NCI-H1694 (cell line): ENCODE data around the gene TBX1.

ENCODE experiments used
- DNase-seq: peaks from one replicate; lab custom pipeline; 2025; lab: John Stamatoyannopoulos, UW

TBX1 gene

GRCh38 chr22:19800306-19800705 is 39.7 kb downstream of the TBX1 start:
- DNase-seq, result no peak

DNA sequence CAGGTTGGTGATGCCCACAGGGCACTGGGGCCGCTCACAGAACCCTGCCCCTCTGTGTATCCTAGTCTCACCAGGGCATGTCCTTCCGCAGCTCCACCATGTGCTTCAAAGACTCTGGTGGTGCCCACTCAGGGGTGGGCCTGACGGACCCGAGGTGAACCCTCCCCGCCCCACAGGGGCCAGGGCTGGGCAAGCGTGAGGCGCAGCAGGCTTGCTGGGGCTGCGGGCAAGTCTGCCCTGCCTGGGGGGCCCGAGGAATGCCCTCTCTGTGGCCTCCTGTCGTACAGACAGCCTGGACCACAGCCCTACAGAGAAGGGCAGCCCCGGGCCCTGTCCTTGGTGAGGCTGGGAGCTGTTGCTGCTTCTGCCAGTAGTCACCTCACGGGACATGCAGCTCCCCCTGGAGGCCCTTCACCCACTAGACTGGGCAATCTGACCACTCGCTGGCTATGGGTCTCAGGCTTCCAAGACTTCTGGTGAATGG is 40.2 kb downstream of the TBX1 start:
- DNase-seq, result no peak

DNA sequence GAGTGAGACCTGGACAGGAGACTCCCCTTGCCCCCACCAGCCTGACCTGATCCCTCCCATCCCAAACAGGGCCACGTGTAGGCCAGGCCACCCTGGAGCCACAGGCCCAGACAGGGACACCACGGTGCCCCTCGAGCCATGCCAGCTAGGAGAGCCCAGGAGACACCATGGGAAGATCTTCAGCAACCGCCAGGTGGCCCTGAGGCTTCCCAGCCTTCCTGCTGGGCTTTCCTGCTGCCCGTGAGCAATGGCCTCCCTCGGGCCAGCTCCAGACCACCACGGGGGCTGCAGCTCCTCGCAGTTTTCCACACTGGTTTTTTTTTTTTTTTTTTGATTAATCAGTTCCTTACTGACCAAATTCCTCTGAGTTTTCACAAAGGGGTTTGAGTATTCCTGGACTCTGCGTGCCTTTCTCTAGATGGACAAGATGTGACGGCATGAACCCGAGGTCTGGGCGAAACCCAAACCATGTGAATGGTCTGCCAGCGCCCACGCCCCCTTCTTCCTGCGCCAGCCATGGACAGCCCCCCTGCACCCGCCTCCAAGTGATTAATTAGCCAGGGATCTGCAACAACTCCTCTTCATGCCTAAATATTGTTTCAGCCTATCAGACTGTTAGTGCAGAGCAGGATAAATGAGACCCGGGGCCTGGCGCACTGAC is 40.9 kb downstream of the TBX1 start:
- DNase-seq, result no peak

DNA sequence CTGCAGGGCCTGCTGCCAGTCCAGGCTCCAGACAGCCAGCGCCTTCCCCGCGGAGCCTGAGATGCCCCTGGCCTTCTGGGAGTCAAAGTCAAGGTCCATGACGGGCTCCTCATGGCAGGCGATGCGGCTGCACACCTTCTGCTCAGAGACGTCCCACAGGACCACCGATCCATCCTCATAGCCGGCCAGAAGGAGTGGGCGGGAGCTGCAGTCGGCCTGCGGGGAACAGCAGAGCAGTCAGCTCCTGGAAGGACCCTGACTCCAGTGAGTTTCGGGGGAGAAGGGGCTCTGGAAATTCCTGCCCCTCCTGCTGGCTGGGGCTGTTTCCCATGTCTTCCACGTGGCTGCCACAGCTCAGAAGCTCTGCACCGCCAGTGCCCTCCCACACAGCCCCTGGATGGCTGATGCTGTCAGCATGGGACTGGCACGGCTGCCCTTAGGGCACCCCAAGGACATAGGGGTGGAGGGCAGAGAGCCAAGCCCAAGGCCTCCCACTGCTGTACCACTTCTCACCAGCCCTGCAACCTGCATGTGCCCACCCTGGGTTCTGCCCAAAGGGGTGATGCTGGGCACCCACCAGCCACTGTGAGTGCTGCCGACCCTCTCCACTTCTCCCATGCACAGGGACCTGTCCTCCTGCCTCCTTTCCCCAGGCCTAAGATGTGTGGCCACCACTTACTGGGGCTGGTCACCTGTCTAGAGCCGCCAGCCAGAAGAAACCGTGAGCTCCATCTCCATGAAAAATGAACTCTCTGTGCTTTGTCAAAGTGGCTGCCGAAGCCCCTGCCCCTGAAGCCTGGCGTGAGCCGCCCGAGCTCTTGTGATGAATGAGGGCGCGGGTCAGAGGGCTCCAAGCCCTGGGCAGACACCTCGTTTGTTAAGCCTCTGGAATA is 41.7 kb downstream of the TBX1 start:
- no peak for DNase-seq

GRCh38 chr22:19802894-19803735 is 42.5 kb downstream of the TBX1 start:
- no peak for DNase-seq

- DNase-seq, result no peak
Measured at GRCh38 chr22:19803736-19804267, 43.2 kb downstream of the TBX1 start.

DNA sequence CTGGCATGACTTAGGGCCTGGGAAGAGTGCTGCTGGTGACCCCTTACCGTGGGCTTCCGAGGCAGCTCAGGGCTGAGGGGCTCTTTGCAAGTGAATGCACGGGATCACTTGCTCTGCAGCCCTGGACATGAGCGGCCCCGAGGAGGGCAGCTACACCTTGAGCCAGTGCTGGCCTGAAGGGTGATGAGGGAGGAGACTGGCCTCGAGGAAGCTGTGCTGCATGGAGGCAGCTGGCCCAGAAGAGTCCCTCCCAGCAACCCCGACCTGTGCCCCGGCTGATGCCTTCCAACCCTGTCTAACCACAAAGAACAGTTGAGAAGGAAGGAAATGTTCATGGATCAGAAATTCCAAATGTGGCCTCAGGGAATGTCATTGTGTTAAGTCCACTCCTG is 45.2 kb downstream of the TBX1 start:
- DNase-seq, result no peak

DNA sequence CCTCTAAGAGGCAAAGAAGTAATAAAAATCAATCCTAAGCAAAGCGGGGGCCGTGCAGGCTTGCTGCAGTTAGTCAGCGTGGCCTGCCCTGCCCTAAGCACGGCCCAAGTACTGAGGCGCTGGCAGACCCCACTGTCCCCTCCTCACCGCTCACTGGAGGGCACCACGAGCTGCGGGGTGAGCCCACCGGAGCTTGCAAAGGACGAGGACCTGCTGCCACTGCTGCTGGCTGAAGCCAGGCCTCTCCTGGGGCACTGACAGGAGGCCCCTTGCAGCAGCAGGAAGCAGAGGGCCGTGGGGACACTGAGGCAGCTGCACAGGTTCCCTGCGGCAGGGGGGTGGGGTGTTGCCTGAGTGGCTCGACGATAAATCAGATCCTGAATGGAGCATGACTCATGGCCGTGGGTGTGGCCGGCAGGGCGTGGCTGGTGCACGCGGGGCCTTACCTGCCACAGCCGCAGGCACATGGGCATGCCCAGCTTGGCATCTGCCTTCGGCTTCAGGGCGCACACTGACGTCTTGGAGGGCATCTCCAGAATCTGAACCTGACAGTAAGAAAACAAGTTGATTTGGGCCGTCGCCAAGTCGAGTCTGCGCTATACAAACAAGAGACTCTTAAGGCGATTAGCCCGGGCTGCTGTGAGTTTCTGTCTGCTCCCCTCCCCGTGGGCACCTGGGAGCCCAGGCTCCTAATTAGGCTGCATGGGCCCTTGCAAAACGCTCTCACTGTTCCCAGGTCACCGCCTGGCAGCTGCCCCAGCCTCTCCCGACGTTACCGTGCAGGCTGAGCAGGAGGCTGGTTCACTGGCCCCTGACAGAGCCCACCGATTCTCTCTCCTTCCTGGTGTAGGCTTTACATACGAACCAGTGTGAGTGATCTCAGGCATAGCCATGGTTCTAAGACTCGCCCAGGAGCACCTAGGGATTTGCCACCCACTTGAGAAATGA is 45.9 kb downstream of the TBX1 start:
- DNase-seq, result no peak

GRCh38 chr22:19807161-19807913 is 46.8 kb downstream of the TBX1 start:
- DNase-seq, result no peak

DNA sequence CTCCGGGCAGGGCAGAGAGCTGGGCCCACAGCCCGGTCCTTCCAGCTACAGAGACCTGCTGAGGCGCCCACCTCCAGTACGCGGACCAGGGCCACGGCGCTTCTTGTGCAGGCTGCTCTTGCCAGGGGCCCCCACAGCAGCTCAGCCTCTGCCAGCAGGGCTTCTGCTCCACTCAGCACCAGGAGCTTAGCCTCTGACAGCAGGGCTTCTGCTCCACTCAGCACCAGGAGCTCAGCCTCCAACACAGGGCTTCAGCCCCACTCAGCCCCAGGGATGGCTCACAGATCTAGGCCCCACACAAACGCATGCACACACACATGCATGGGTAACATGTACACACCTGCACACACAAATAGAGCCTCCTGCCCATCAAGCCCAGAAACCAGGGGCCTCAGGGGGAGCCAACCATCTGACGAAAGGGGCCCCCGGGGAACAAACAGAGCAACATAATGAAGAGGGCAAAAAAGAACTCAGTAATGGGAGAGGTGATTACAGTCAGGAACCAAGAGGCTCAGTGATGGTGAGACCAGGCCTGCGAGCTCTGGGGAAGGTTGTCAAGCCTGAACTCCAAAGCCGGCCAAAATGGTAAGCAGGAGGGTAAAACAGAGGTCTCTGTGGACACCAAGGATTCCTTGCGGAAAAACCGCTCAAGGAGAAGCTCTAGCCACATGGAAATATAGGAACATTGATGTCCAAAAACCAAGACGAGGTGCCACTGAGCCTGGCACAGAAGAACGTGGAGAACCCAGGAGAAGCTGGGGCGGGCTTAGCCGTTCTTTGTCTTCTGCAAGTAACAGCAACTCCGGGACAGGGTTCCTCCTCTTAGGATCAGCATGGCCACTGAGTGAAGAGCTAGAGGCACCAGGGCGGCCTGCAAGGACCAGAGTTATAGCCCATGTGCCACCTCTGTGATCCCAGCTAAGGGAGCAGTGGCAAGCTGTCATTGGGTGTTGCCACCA is 47.6 kb downstream of the TBX1 start:
- no peak for DNase-seq

DNA sequence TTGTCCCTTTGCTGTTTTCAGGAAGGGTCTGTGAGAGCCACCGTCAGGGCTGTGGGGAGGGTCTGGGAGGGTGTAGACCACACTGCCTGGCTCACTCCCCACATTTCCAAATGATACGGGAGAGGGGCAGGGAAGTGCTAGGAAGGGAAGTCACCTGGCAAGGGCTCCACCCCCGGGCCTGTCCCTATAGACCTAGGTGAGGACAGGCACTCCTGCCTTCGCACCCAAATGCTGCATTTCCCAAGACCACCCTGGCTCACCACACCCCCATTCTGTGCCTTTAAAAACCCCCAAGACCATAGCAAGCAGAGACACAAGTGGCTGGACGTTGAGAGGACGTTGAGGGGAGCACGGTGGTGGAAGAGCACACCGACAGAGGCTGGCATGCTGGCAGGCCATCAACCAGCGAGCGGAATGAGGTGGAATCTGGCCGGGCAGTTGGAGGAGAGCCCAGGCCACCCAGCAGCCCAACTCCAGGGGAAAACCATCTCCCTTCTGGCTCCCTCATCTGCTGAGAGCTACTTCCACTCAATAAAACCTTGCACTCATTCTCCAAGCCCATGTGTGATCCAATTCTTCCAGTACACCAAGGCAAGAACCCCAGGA is 48.4 kb downstream of the TBX1 start:
- DNase-seq, result no peak

GRCh38 chr22:19809741-19810140 is 49.2 kb downstream of the TBX1 start:
- DNase-seq, result no peak

- no peak for DNase-seq
Measured at GRCh38 chr22:19810381-19811201, 50.0 kb downstream of the TBX1 start.

DNA sequence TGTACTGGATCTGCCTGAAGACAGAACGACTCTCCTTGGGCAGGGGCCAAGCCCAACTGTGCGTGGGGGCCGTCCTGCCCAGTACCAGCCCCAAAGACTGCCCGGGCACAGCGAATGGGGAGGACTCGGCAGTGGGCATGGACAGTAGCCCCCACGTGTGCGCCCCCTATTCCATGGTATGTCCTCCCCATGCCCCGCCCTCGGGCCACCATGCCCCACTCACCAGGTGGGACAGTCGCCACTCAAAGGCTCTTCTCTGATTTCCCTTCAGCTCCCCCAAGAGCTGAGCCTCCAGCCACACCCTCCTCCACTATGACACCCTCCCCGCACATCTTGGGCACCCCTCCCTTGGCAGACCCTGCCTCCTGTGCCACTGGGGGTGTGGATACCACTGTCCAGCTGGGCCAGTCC is 50.6 kb downstream of the TBX1 start:
- DNase-seq, result no peak

- no peak for DNase-seq
Measured at GRCh38 chr22:19811811-19812771, 51.5 kb downstream of the TBX1 start.

DNA sequence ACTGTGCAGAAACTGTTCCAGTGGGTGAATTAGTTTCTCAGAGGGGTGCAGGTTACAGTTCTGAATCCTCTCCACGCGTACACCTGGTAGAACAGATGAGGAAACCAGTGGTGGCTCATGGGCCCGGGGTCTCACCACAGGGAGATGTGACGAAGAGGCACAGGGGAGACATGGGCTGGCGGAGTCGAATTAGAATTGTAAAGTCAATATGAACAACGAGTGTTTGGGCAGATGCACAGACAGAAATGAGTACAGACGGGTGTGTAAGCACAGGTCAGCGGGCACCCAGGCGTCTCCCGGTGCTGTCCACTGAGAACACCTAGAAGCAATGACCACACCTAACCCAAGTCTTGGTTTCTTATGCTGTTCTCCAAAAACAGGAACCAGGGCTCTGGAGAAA is 52.3 kb downstream of the TBX1 start:
- DNase-seq, result no peak

DNA sequence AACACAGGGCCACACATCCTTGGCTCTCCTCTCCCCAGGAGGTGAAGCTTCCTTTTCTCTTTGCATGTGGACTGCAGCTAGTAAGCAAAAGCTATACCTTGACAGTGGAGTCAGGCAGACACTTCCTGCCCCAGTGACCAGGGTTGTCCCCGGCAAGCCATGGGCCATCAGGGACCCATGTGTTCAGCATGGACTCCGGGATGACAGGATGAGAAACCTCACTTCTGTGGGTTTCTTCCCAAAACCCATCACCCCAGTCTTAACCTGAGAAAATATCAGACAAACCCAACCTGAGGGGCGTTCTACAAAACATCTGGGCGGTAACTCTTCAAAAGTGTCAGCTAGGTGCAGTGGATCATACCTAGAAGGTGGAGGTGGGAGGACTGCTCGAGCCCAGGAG is 53.9 kb downstream of the TBX1 start:
- no peak for DNase-seq
